OCI-LY1 (cell line): Measurements from ENCODE around the gene MPG.

Experiments used
- H2AFZ ChIP-seq: fragments of 200-600 bp; sonication (generic), shearing (Covaris generic); 2 replicates; pipeline ENCODE4 v1.6.0; 2014; ENCODE audit warnings: antibody characterized with exemption, mild to moderate bottlenecking, low read length
- H3F3A ChIP-seq: fragments of 200-600 bp; sonication (generic), shearing (Covaris generic); 2 replicates; pipeline ENCODE4 v1.6.0; 2014; ENCODE audit warnings: mild to moderate bottlenecking, antibody characterized with exemption, low read length, moderate library complexity; ENCODE audit not compliant: insufficient read depth
- H3K27ac ChIP-seq: fragments of 200-600 bp; sonication (generic); 2 replicates; pipeline ENCODE4 v1.5.1; 2014; ENCODE audit warnings: low read length, mixed run types, mild to moderate bottlenecking, low read depth; ENCODE audit not compliant: poor library complexity, severe bottlenecking
- H3K27me3 ChIP-seq: fragments of 200-600 bp; sonication (generic); 2 replicates; pipeline ENCODE4 v1.6.0; 2014; ENCODE audit warnings: antibody characterized with exemption, mild to moderate bottlenecking, low read length, moderate library complexity; ENCODE audit not compliant: insufficient read depth
- H3K36me3 ChIP-seq: fragments of 200-600 bp; sonication (generic); 2 replicates; pipeline ENCODE4 v1.6.1; 2014; ENCODE audit warnings: mild to moderate bottlenecking, antibody characterized with exemption, low read length, moderate library complexity, mixed read lengths; ENCODE audit not compliant: insufficient read depth
- H3K4me1 ChIP-seq: fragments of 200-600 bp; sonication (generic); 2 replicates; pipeline ENCODE4 v1.5.1; 2014; ENCODE audit warnings: mild to moderate bottlenecking, low read length, moderate library complexity; ENCODE audit not compliant: insufficient read depth, severe bottlenecking
- H3K4me2 ChIP-seq: fragments of 200-600 bp; sonication (generic), shearing (Covaris generic); 2 replicates; pipeline ENCODE4 v1.6.1; 2014; ENCODE audit warnings: low read length
- H3K4me3 ChIP-seq: fragments of 200-600 bp; sonication (generic); 2 replicates; pipeline ENCODE4 v1.5.1; 2014; ENCODE audit warnings: low read length, low read depth, mild to moderate bottlenecking, mixed read lengths; ENCODE audit not compliant: poor library complexity, severe bottlenecking
- H3K79me2 ChIP-seq: fragments of 200-600 bp; shearing (Covaris generic); 2 replicates; pipeline ENCODE4 v1.6.1; 2016; ENCODE audit warnings: mixed run types, low read length, mixed read lengths; ENCODE audit not compliant: insufficient read depth
- H3K9ac ChIP-seq: fragments of 200-600 bp; sonication (generic), shearing (Covaris generic); 2 replicates; pipeline ENCODE4 v1.6.1; 2014; ENCODE audit warnings: mild to moderate bottlenecking, low read length, mixed read lengths
- H3K9me2 ChIP-seq: fragments of 200-600 bp; sonication (generic), shearing (Covaris generic); 2 replicates; pipeline ENCODE4 v1.6.1; 2014; ENCODE audit warnings: low read depth, mild to moderate bottlenecking, low read length, mixed read lengths
- H3K9me3 ChIP-seq: fragments of 200-600 bp; shearing (Covaris generic); 2 replicates; pipeline ENCODE4 v1.6.1; 2014; ENCODE audit warnings: low read length, mixed read lengths
- H4K20me1 ChIP-seq: fragments of 200-600 bp; sonication (generic), shearing (Covaris generic); 2 replicates; pipeline ENCODE4 v1.6.0; 2016; ENCODE audit warnings: mild to moderate bottlenecking, low read length; ENCODE audit not compliant: insufficient read depth
- EZH2 ChIP-seq: fragments of 200-600 bp; sonication (generic), shearing (Covaris generic); IDR thresholded peaks from 2 replicates; pipeline ENCODE4 v1.8.0; 2017; ENCODE audit warnings: borderline replicate concordance, mixed run types, mild to moderate bottlenecking, antibody characterized with exemption, low read length, moderate library complexity, mixed read lengths
- TF ChIP-seq, protein P1 (sequence below): fragments of 200-600 bp; sonication (generic), shearing (Covaris generic); IDR thresholded peaks from 2 replicates; pipeline ENCODE4 v1.5.1; 2017; ENCODE audit warnings: mild to moderate bottlenecking, antibody characterized with exemption, low read length, moderate library complexity, mixed read lengths

MPG gene

DNA sequence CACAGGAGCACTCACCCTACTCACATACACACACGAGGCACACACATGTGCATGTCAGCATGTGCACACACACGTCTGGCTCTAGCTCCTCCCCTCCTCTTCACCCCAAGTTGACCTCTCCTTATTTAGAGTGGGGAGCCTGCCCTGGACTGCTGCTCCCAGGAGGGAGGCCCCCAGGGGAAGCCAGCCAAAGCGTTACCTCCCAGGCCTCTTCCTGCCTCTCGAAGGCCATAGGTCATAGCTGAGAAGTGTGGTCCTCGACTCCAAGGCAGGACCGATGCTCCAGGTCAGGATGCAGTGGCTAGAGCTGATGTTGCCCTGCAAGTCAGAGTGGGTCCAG, 43.4 kb upstream of the MPG start:
- H3K9me3 ChIP-seq: no peaks in the 10 kb centered on the region
- peaks cover 30% of the 10 kb centered on the region for H3K36me3 ChIP-seq
- no peak overlapping the region; the same call in 1 of the 2 replicates for H3K9ac ChIP-seq
- H3K4me3 ChIP-seq: no peak overlapping the region
- no peaks in the 10 kb centered on the region for H3K27me3 ChIP-seq
- H4K20me1 ChIP-seq: no peaks in the 10 kb centered on the region
- TF ChIP-seq, protein P1, sequence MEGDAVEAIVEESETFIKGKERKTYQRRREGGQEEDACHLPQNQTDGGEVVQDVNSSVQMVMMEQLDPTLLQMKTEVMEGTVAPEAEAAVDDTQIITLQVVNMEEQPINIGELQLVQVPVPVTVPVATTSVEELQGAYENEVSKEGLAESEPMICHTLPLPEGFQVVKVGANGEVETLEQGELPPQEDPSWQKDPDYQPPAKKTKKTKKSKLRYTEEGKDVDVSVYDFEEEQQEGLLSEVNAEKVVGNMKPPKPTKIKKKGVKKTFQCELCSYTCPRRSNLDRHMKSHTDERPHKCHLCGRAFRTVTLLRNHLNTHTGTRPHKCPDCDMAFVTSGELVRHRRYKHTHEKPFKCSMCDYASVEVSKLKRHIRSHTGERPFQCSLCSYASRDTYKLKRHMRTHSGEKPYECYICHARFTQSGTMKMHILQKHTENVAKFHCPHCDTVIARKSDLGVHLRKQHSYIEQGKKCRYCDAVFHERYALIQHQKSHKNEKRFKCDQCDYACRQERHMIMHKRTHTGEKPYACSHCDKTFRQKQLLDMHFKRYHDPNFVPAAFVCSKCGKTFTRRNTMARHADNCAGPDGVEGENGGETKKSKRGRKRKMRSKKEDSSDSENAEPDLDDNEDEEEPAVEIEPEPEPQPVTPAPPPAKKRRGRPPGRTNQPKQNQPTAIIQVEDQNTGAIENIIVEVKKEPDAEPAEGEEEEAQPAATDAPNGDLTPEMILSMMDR: no peak
- H3K9me2 ChIP-seq: no peaks in the 10 kb centered on the region
- peaks cover 26% of the 10 kb centered on the region for H3K4me1 ChIP-seq
- H3K79me2 ChIP-seq: no peaks in the 10 kb centered on the region
- peak overlapping the region; percentile 34 for H3K27ac ChIP-seq
- no peak overlapping the region for H2AFZ ChIP-seq
- no peaks in the 10 kb centered on the region for H3F3A ChIP-seq
- no peak overlapping the region for H3K4me2 ChIP-seq

DNA sequence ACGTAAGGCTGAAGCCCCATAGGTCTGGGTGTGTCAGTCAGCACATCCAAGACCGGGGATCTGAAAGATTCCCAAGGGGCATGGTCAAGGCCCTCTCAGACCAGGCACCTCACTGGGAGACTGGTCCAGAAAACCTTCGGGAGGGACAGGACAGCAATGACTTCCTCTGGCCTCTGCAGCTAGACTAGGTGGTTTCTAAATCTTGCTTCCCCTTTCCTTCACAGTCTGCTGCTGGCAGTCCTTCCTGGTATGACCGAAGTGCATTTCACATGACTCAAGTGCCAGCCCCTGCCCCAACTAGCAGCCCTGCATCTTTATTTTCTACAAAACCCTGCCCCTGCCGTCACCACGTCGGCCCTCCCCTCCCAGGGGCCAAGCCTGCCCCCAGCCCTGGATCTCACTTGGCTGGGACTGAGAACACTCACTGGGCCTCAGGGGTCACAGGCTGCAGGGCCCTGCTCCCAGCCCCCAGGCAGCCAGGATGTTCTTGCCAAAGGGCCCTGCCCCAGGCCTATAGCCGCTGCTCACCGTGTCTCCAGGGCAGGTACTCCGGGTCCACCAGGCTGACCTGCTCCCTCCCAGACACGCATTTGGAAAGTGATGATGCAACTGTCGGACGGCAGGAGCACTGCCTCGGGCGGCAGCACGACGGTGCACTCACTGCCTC, 42.9 kb upstream of the MPG start:
- no peaks in the 10 kb centered on the region for H4K20me1 ChIP-seq
- no peak for TF ChIP-seq EZH2
- TF ChIP-seq, protein P1: no peak
- peak overlapping the region; percentile 34 for H3K27ac ChIP-seq
- no peak overlapping the region for H3K4me2 ChIP-seq
- H2AFZ ChIP-seq: no peak overlapping the region
- H3K27me3 ChIP-seq: no peaks in the 10 kb centered on the region
- no peaks in the 10 kb centered on the region for H3F3A ChIP-seq
- H3K9ac ChIP-seq: no peak overlapping the region; the same call in 1 of the 2 replicates
- H3K4me1 ChIP-seq: peaks cover 30% of the 10 kb centered on the region
- H3K79me2 ChIP-seq: no peaks in the 10 kb centered on the region
- H3K4me3 ChIP-seq: no peak overlapping the region
- no peaks in the 10 kb centered on the region for H3K9me3 ChIP-seq
- H3K36me3 ChIP-seq: peaks cover 35% of the 10 kb centered on the region
- no peaks in the 10 kb centered on the region for H3K9me2 ChIP-seq

DNA sequence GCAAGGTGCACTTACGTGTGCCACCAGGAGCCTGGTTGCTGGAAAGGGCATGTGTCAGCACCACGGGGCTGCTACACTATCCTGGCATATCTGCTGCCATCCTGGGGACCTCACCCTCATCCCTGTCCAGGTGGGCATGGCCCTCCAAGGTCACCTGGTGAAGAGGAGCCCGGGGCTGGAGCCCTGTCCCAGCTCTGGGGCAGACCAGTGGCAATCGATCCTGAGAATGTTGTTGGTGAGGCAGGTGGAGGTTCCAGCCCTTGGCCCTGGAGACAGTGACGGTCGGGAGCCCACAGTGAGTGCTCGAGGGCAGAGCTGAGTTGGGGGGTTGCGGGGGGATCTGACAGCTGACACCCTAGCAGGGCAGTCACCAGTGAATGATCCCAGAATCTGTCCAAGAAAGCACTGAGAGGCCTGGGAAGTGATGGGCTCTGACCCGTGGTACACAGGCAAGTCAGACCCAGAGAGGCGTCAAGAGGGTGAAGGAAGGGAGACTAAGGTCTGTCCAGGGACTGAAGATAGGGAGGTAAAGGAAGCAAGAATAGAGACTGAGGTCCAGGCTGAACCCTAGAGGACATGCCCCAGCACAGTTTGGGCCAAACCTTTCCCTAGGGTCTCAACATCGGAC, 42.2 kb upstream of the MPG start:
- peak overlapping the region; percentile 34 for H3K27ac ChIP-seq
- H2AFZ ChIP-seq: no peak overlapping the region
- H3K4me3 ChIP-seq: no peak overlapping the region
- H3K4me1 ChIP-seq: peaks cover 30% of the 10 kb centered on the region
- peaks cover 35% of the 10 kb centered on the region for H3K36me3 ChIP-seq
- H3K9me2 ChIP-seq: no peaks in the 10 kb centered on the region
- no peak overlapping the region for H3K4me2 ChIP-seq
- no peaks in the 10 kb centered on the region for H3K79me2 ChIP-seq
- no peaks in the 10 kb centered on the region for H4K20me1 ChIP-seq
- TF ChIP-seq EZH2: no peak
- TF ChIP-seq, protein P1: no peak
- no peak overlapping the region for H3K9ac ChIP-seq
- no peaks in the 10 kb centered on the region for H3K27me3 ChIP-seq
- H3K9me3 ChIP-seq: no peaks in the 10 kb centered on the region
- H3F3A ChIP-seq: no peaks in the 10 kb centered on the region
